PFSK-1 (cell line): Measurements from ENCODE around the gene EBF4.

ENCODE experiments used
- FOXP2 ChIP-seq: optimal IDR thresholded peaks from 2 replicates; pipeline ENCODE3; 2011; ENCODE audit warnings: borderline replicate concordance, control low read depth, inconsistent platforms; ENCODE audit not compliant: insufficient read depth; ENCODE audit errors: extremely low read length, extremely low read depth
- POLR2AphosphoS5 ChIP-seq: IDR thresholded peaks from 2 replicates; pipeline ENCODE4 v1.6.1; 2012; ENCODE audit warnings: low read depth, mild to moderate bottlenecking, control low read depth, low read length, moderate library complexity
- REST ChIP-seq, 2 experiments: IDR thresholded peaks; 2 replicates each; pipeline versions ENCODE4 v1.6.1 to v1.8.0; 2011 to 2012; ENCODE audit warnings: low read depth in 2 of 2, low read length in 2 of 2, control low read depth in 1 of 2, inconsistent platforms in 1 of 2, mild to moderate bottlenecking in 1 of 2, moderate library complexity in 1 of 2; ENCODE audit not compliant: insufficient read depth in 1 of 2
- SIN3A ChIP-seq: IDR thresholded peaks from 2 replicates; pipeline ENCODE4 v1.6.1; 2012; ENCODE audit warnings: mild to moderate bottlenecking, low read length, moderate library complexity, borderline replicate concordance; ENCODE audit not compliant: insufficient read depth
- TAF1 ChIP-seq: IDR thresholded peaks from 2 replicates; pipeline ENCODE4 v1.6.1; 2012; ENCODE audit warnings: low read length, control low read depth, borderline replicate concordance; ENCODE audit not compliant: insufficient read depth

Gene EBF4

GRCh38 chr20:2729251-2729713 lies 36.7 kb downstream of the EBF4 start:
- TF ChIP-seq FOXP2, result no peak

GRCh38 chr20:2729791-2730190 lies 37.2 kb downstream of the EBF4 start:
- TF ChIP-seq SIN3A (no peak), POLR2AphosphoS5 (no peak), TAF1 (no peak), FOXP2 (no peak), REST (IDR thresholded peaks at IDR 0.05; ENCODE audit: insufficient read depth in 1 of 2, low read depth in 2 of 2, low read length in 2 of 2) (no peak)

- TF ChIP-seq POLR2AphosphoS5 (no peak), TAF1 (no peak), REST (IDR thresholded peaks at IDR 0.05; ENCODE audit: insufficient read depth in 1 of 2, low read depth in 2 of 2, low read length in 2 of 2) (no peak), FOXP2 (no peak), SIN3A (no peak)
Measured at GRCh38 chr20:2734899-2735298, 42.3 kb downstream of the EBF4 start.

- TF ChIP-seq REST (IDR thresholded peaks at IDR 0.05; ENCODE audit: insufficient read depth in 1 of 2, low read depth in 2 of 2, low read length in 2 of 2) (no peak), TAF1 (no peak), FOXP2 (no peak), SIN3A (no peak), POLR2AphosphoS5 (no peak)
Measured at GRCh38 chr20:2736441-2736840, 43.9 kb downstream of the EBF4 start.

GRCh38 chr20:2738331-2739041 lies 45.9 kb downstream of the EBF4 start:
- TF ChIP-seq TAF1, result no peak
- no peak for TF ChIP-seq SIN3A
- TF ChIP-seq FOXP2, result no peak
- no peak for TF ChIP-seq REST (IDR thresholded peaks at IDR 0.05; ENCODE audit: insufficient read depth in 1 of 2, low read depth in 2 of 2, low read length in 2 of 2)
- TF ChIP-seq POLR2AphosphoS5, result no peak
